Brain pericyte (primary cell): ENCODE results near the gene EVC.

ENCODE experiments used
- DNase-seq: peaks from one replicate; pipeline ENCODE4 v3.0.0-alpha.2; 2012; ENCODE audit warnings: low read depth, low spot score

Gene EVC

DNA sequence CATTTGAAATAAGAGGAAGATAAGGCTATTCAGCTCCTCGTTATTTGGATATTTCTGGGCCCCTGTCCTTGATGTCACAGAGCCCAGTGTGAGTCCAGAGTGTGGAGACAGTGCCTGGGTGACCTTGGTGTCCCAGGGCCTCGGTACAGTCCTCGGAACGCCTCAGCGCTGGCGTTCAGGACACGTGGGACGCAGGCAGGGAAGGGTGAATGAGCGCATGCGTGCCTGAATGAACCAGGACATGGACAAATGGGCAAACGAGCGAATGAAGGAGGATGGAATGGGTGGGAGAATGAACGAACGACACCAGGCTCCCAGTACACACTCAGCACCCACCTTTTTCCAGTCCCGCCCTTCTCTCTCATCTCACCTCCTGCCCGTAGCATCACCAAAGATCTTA lies 44.2 kb downstream of the EVC start:
- DNase-seq: no peak

- no peak for DNase-seq
These were observed 44.7 kb downstream of the EVC start for GRCh38 chr4:5755679-5756078.

DNA sequence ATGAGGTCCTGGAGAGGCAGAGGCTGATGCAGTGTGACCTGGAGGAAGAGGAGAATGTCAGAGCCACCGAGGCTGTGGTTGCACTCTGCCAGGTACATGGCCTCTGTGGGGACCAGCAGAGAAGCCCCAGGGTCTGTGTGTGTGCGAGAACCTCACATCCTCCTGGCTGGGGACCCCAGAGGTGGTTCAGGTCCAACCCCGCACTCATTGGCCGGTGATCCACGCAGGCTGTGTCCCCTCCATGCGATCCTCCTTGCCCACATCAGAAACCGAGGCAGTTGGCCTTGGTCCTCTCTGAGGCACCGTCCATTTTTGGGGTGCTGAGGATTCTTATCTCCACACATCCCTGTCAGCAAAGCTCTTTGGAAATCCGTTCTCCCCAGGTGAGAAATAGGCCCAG lies 45.3 kb downstream of the EVC start:
- DNase-seq: no peak

GRCh38 chr4:5757091-5757490 lies 46.1 kb downstream of the EVC start:
- no peak for DNase-seq

GRCh38 chr4:5757536-5757935 lies 46.5 kb downstream of the EVC start:
- no peak for DNase-seq

- no peak for DNase-seq
These were observed 47.0 kb downstream of the EVC start for GRCh38 chr4:5757954-5758353.

GRCh38 chr4:5758741-5759140 lies 47.7 kb downstream of the EVC start:
- DNase-seq: no peak

DNA sequence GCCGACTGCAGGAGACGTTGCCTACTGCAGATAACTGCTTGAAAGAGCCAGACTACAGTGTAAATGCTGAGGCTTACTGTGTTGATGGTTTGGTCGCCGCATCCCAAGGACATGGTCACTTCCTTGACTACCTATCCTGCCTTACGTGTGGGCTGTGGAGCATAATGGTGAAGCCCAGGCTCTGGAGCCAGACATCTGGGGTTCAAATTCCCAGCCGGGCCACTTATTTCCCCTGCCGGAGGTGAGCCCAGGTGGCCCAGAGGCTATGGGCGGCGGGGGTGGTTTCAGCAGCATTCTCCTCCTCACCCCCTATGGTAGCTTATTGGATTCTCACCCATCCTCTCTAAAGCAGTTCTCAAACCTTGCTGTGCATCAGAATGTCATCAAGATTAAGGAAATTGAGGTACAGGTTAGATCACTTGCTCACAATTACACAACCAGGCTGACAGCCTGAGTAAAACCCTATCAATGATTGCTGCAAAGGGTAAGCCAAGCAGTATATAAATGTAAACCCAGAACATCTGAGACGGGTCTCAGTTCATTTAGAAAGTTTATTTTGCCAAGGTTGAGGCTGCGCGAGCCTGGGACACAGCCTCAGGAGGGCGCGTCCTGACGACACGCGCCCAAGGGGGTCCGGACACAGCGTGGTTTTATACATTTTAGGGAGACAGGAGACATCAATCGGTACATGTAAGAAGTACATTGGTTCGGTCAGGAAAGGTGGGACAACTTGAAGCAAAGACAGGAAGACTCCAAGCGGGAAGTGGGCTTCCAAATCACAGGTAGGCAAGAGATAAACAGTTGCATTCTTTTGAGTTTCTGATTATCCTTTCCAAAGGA lies 48.5 kb downstream of the EVC start:
- no peak for DNase-seq

DNA sequence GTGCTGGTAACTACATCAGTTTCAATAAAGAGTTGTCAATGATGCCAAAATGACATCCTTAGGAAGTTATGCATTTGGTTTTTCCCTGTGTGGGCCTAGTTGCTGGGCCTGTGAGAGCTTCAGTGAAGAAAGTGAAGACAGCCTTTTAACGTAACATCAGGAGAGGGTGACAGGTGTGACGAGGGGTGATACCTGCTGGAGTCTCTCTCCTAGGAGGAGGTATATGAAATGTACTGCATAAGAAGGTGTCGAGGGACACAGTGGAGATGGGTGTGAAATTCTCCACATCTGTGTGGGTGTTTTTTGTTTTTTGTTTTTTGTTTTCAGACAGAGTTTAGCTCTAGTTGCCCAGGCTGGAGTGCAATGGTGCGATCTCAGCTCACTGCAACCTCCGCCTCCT lies 49.2 kb downstream of the EVC start:
- no peak for DNase-seq

GRCh38 chr4:5760936-5761480 lies 50.0 kb downstream of the EVC start:
- no peak for DNase-seq

GRCh38 chr4:5770051-5770450 lies 59.0 kb downstream of the EVC start:
- no peak for DNase-seq

GRCh38 chr4:5772528-5773270 lies 61.7 kb downstream of the EVC start:
- no peak for DNase-seq

GRCh38 chr4:5773271-5773555 lies 62.2 kb downstream of the EVC start:
- no peak for DNase-seq

- DNase-seq: no peak
These were observed 63.5 kb downstream of the EVC start for GRCh38 chr4:5774416-5775036.

- DNase-seq: no peak
These were observed 65.5 kb downstream of the EVC start for GRCh38 chr4:5776510-5776909.

DNA sequence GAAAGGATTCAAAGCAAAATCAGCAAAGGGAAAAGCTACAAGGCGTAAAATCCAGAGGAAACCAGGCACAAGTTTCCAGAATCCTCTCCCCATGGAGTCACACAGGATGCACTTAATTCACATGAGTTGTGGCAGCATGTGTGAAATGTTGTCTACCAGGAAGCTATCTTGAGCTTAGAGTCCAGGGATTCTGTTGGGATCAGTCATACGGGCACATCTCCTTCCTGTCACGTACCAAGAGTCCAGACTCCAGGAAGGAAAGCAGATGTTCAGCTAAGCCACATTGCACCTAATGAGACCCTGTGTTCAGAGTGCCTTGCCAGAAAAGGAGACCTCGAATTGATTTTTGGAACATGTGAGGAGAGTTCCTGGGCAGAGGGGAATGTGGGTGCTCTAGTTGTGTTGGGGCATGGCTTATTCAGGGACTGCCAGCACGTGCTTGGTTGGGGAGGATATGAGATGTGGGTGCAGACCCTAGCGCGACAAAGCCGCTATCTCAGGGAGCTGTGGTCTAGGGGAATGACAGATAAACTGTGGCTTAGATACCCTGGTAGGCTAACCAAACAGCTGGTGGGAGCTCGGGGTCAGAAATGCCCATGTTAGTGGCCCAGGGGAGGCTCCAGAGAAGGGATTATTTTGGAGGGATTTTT lies 70.0 kb downstream of the EVC start:
- DNase-seq: no peak

- no peak for DNase-seq
These were observed 70.7 kb downstream of the EVC start for GRCh38 chr4:5781691-5782090.

- DNase-seq: no peak
These were observed 72.0 kb downstream of the EVC start for GRCh38 chr4:5782829-5783476.

- no peak for DNase-seq
These were observed 72.5 kb downstream of the EVC start for GRCh38 chr4:5783486-5783885.

DNA sequence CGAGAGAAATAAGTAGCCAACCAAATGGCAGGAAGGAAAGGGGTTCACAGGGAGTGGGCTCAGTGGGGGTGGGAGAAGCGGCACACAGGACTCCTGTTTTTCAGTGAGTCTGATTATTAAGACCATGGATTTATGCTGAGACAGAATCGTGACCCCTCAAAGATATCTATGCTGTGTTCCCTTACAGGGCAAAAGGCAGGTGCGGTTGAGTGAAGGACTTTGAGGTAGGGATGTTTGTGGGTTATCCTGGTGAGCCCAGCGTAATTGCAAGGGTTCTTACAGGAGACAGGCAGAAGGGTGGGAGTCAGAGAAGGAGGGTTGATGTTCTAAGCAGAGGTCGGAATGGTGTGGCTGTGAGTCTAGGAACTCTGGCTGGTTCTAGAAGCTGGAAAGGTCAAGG lies 73.0 kb downstream of the EVC start:
- no peak for DNase-seq

DNA sequence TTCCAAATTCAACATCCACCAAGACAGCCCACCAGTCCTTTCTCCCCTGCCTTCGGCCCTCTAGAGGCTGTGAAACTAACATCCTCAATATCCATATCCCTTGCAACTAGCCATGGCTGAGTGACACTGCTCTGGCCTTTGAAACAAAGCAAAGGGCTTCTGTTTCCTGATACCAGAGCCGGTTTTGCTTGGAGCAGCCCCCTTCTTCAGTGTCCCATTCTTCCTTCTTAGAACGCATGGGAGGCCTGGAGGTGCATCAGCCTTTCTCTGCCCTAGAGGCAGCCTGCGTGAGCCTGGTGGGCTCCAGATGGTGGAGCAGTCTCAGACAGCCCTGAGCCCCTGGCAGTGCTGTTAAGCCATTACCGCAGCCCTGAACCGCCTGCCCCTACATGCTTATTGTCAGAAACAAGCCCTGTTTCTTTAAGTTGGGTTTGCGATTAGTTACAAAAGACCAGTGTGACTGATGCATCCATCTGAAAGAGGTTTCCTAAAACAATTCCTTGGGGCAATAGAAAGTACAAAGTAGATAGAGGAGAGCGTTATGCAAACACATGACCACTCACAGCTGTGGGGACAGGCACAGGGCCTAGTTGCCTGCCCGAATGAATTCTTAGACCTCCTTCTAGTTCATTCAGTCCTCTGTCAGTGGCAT lies 74.1 kb downstream of the EVC start:
- no peak for DNase-seq
